H1 (cell line): Measurements from ENCODE around the gene PER2. TPM values are rescaled to one million over a fixed set of nuclear protein-coding genes. Genes with fewer than 3 reads are reported as not detected.

Experiments used
- CTCF ChIA-PET: fragments of 300-600 bp; sonication (Branson Sonifier 250); formaldehyde crosslinking; loops from one replicate; lab custom pipeline; 2021; ENCODE audit not compliant: partially characterized antibody; lab: Charles Lee
- POLR2A ChIA-PET: fragments of 300-600 bp; sonication (Branson Sonifier 250); formaldehyde crosslinking; loops from one replicate; lab custom pipeline; 2021; ENCODE audit warnings: inconsistent platforms; ENCODE audit not compliant: partially characterized antibody; lab: Charles Lee
- DNase-seq, 2 experiments: peaks; one replicate each; pipeline versions ENCODE4 v3.0.0 to v3.0.0-alpha.2; 2010 to 2022; ENCODE audit warnings: low spot score in 2 of 2, low read depth in 1 of 2, mixed read lengths in 1 of 2
- FAIRE-seq: peaks from 2 replicates; lab custom pipeline; 2011; peaks lifted over from hg19 to GRCh38; lab: Jason Lieb, UNC
- H2AFZ ChIP-seq: 2 replicates; pipeline ENCODE4 v1.8.1; 2012; ENCODE audit warnings: low read length, inconsistent platforms
- H2AK5ac ChIP-seq: 2 replicates; pipeline ENCODE4 v1.6.1; 2013; ENCODE audit warnings: low read depth, low read length
- H2BK120ac ChIP-seq: replicated peaks from 2 replicates; pipeline ENCODE3; 2013; ENCODE audit warnings: low read depth, low read length, inconsistent platforms
- H2BK12ac ChIP-seq: 2 replicates; pipeline ENCODE4 v1.6.1; 2013; ENCODE audit warnings: low read depth, low read length
- H2BK15ac ChIP-seq: 2 replicates; pipeline ENCODE4 v1.6.1; 2013; ENCODE audit warnings: low read length
- H2BK20ac ChIP-seq: 2 replicates; pipeline ENCODE4 v1.6.1; 2013; ENCODE audit warnings: low read length
- H2BK5ac ChIP-seq: 2 replicates; pipeline ENCODE4 v1.6.1; 2013; ENCODE audit warnings: low read depth, low read length
- H3K14ac ChIP-seq: 2 replicates; pipeline ENCODE4 v1.6.1; 2013; ENCODE audit warnings: inconsistent platforms; ENCODE audit not compliant: insufficient read length
- H3K18ac ChIP-seq: 2 replicates; pipeline ENCODE4 v1.6.1; 2013; ENCODE audit warnings: low read length; ENCODE audit errors: extremely low read depth
- H3K23ac ChIP-seq: 2 replicates; pipeline ENCODE4 v1.6.1; 2013; ENCODE audit warnings: inconsistent platforms; ENCODE audit not compliant: insufficient read length
- H3K23me2 ChIP-seq: 2 replicates; pipeline ENCODE4 v1.6.1; 2013; ENCODE audit warnings: low read depth, low read length
- H3K27ac ChIP-seq: 2 replicates; pipeline ENCODE4 v1.6.1; 2011; ENCODE audit warnings: low read depth, low read length, inconsistent platforms
- H3K27me3 ChIP-seq, 4 experiments: replicated peaks in 1 of 4; 1 replicate in 1 of 4; 2 replicates in 3 of 4; pipeline versions ENCODE4 v1.6.1 to v1.8.1; 2011 to 2013; ENCODE audit warnings: low read length in 3 of 4, mild to moderate bottlenecking in 3 of 4, inconsistent platforms in 2 of 4, mixed read lengths in 2 of 4, moderate library complexity in 1 of 4; ENCODE audit not compliant: control insufficient read depth in 3 of 4, insufficient read depth in 3 of 4; ENCODE audit errors: extremely low read depth in 1 of 4
- H3K36me3 ChIP-seq, 4 experiments: 2 replicates each; pipeline versions ENCODE4 v1.6.1 to v1.8.1; 2011 to 2013; ENCODE audit warnings: mild to moderate bottlenecking in 4 of 4, low read length in 3 of 4, moderate library complexity in 2 of 4, control low read depth in 1 of 4, inconsistent platforms in 1 of 4; ENCODE audit not compliant: insufficient read depth in 4 of 4, control insufficient read depth in 2 of 4
- H3K4ac ChIP-seq: replicated peaks from 2 replicates; pipeline ENCODE3; 2013; ENCODE audit warnings: low read length, low read depth, mixed read lengths, inconsistent platforms; ENCODE audit not compliant: insufficient read length
- H3K4me1 ChIP-seq, 4 experiments: replicated peaks in 1 of 4; 1 replicate in 1 of 4; 2 replicates in 3 of 4; pipeline versions ENCODE4 v1.6.1 to v1.8.1; 2011 to 2013; ENCODE audit warnings: low read length in 3 of 4, inconsistent platforms in 2 of 4, mixed read lengths in 1 of 4; ENCODE audit not compliant: insufficient read depth in 4 of 4, control insufficient read depth in 3 of 4
- H3K4me2 ChIP-seq, 2 experiments: 2 replicates each; pipeline versions ENCODE4 v1.6.1 to v1.8.1; 2011 to 2013; ENCODE audit warnings: low read depth in 2 of 2, low read length in 2 of 2, control low read depth in 1 of 2, inconsistent platforms in 1 of 2, mild to moderate bottlenecking in 1 of 2; ENCODE audit not compliant: insufficient read depth in 1 of 2
- H3K4me3 ChIP-seq, 4 experiments: fragments of 200-600, 300-600 bp in 1 of 4; sonication (generic), shearing (Covaris generic), sonication (Bioruptor Twin) in 1 of 4; 2 replicates each; pipeline versions ENCODE4 v1.5.1 to v1.8.1; 2011 to 2016; ENCODE audit warnings: low read length in 4 of 4, low read depth in 3 of 4, control low read depth in 2 of 4, inconsistent platforms in 2 of 4, mild to moderate bottlenecking in 2 of 4, mixed read lengths in 1 of 4, moderate library complexity in 1 of 4; ENCODE audit not compliant: insufficient read depth in 2 of 4; ENCODE audit errors: extremely low read depth in 1 of 4
- H3K56ac ChIP-seq: replicated peaks from 2 replicates; pipeline ENCODE3; 2013; ENCODE audit warnings: low read depth, mild to moderate bottlenecking, mixed read lengths, low read length, inconsistent platforms; ENCODE audit not compliant: insufficient read length
- H3K79me1 ChIP-seq: 2 replicates; pipeline ENCODE4 v1.6.1; 2013; ENCODE audit warnings: low read depth, low read length, control low read depth
- H3K79me2 ChIP-seq, 2 experiments: 2 replicates each; pipeline versions ENCODE4 v1.6.1 to v1.8.1; 2012 to 2013; ENCODE audit warnings: low read length in 2 of 2, mild to moderate bottlenecking in 2 of 2, inconsistent platforms in 1 of 2; ENCODE audit not compliant: insufficient read depth in 2 of 2, control insufficient read depth in 1 of 2
- H3K9ac ChIP-seq, 4 experiments: replicated peaks in 1 of 4; 1 replicate in 1 of 4; 2 replicates in 3 of 4; pipeline versions ENCODE4 v1.6.1 to v1.8.1; 2011 to 2013; ENCODE audit warnings: low read depth in 3 of 4, low read length in 3 of 4, control low read depth in 2 of 4, mild to moderate bottlenecking in 2 of 4, moderate library complexity in 2 of 4, inconsistent platforms in 1 of 4; ENCODE audit errors: extremely low read depth in 1 of 4
- H3K9me3 ChIP-seq, 2 experiments: 2 replicates each; pipeline versions ENCODE4 v1.6.1 to v1.8.1; 2012 to 2013; ENCODE audit warnings: mild to moderate bottlenecking in 2 of 2, moderate library complexity in 2 of 2, control low read depth in 1 of 2, inconsistent platforms in 1 of 2, low read depth in 1 of 2, low read length in 1 of 2, mixed read lengths in 1 of 2; ENCODE audit not compliant: insufficient read depth in 2 of 2
- H4K20me1 ChIP-seq, 2 experiments: replicated peaks in 1 of 2; 2 replicates each; pipeline versions ENCODE3 to v1.8.1; 2011 to 2013; ENCODE audit warnings: inconsistent platforms in 2 of 2, low read length in 2 of 2, mild to moderate bottlenecking in 1 of 2; ENCODE audit not compliant: insufficient read depth in 2 of 2, control insufficient read depth in 1 of 2
- H4K5ac ChIP-seq: 2 replicates; pipeline ENCODE4 v1.6.1; 2013; ENCODE audit warnings: low read length, low read depth, mixed read lengths, inconsistent platforms; ENCODE audit not compliant: insufficient read length
- H4K8ac ChIP-seq: 2 replicates; pipeline ENCODE4 v1.8.0; 2013; ENCODE audit warnings: mild to moderate bottlenecking, moderate library complexity, low read length, inconsistent platforms; ENCODE audit not compliant: insufficient read depth; ENCODE audit errors: extremely low read depth
- H4K91ac ChIP-seq: replicated peaks from 2 replicates; pipeline ENCODE3; 2013; ENCODE audit warnings: low read length, mixed read lengths, inconsistent platforms; ENCODE audit not compliant: insufficient read length
- CHD1 ChIP-seq: IDR thresholded peaks from 2 replicates; pipeline ENCODE4 v1.6.1; 2012; ENCODE audit warnings: low read depth, low read length, improper control_type of control experiment
- GTF2F1 ChIP-seq: IDR thresholded peaks from 2 replicates; pipeline ENCODE4 v1.6.1; 2012; ENCODE audit warnings: low read depth, low read length, improper control_type of control experiment, borderline replicate concordance
- HDAC2 ChIP-seq, 2 experiments: fragments of 300-600 bp in 1 of 2; sonication (generic) in 1 of 2; IDR thresholded peaks; 2 replicates each; pipeline ENCODE4 v1.6.1; 2011 to 2012; ENCODE audit warnings: low read depth in 2 of 2, low read length in 2 of 2, mild to moderate bottlenecking in 2 of 2, moderate library complexity in 2 of 2, borderline replicate concordance in 1 of 2, inconsistent platforms in 1 of 2
- JUND ChIP-seq: IDR thresholded peaks from 2 replicates; pipeline ENCODE4 v1.6.1; 2011; ENCODE audit warnings: mild to moderate bottlenecking, improper control_type of control experiment, low read length
- KDM4A ChIP-seq: IDR thresholded peaks from one replicate; pipeline ENCODE4 v1.7.1; 2012; ENCODE audit warnings: low read depth, mild to moderate bottlenecking, moderate library complexity, low read length, inconsistent platforms; ENCODE audit not compliant: severe bottlenecking
- NANOG ChIP-seq: IDR thresholded peaks from 2 replicates; pipeline ENCODE4 v1.6.1; 2011; ENCODE audit warnings: low read length, low read depth, mild to moderate bottlenecking, inconsistent platforms; ENCODE audit not compliant: insufficient read depth, poor library complexity, severe bottlenecking
- PHF8 ChIP-seq: fragments of 200-600 bp; sonication (generic); conservative IDR thresholded peaks from 2 replicates; pipeline ENCODE4 v1.7.1; 2012; ENCODE audit warnings: low read depth, mild to moderate bottlenecking, inconsistent platforms, low read length, moderate library complexity
- POLR2AphosphoS5 ChIP-seq: IDR thresholded peaks from 2 replicates; pipeline ENCODE4 v1.6.1; 2011; ENCODE audit warnings: low read depth, low read length
- SIRT6 ChIP-seq: IDR thresholded peaks from one replicate; pipeline ENCODE4 v1.7.1; 2012; ENCODE audit warnings: low read length, inconsistent platforms
- SUZ12 ChIP-seq: fragments of 200-600 bp; sonication (generic); IDR thresholded peaks from 2 replicates; pipeline ENCODE4 v1.6.1; 2012; ENCODE audit warnings: mild to moderate bottlenecking, inconsistent platforms, low read length, moderate library complexity, mixed read lengths
- WGBS, 2 experiments: shearing (Covaris generic) in 1 of 2; methylation state at CpG; one replicate each; pipeline versions ENCODE4 v1.1.6 to v1.1.7; 2013 to 2015; ENCODE audit warnings: low lambda C conversion rate in 2 of 2, mixed read lengths in 2 of 2, inconsistent platforms in 1 of 2, low coverage in 1 of 2, missing lambda C conversion rate in 1 of 2; ENCODE audit not compliant: insufficient replicate concordance in 2 of 2, insufficient coverage in 1 of 2, insufficient read length in 1 of 2; ENCODE audit errors: extremely low coverage in 1 of 2, missing lambda C conversion rate in 1 of 2; 5-methylcytosine and 5-hydroxymethylcytosine counted together
- polyA plus RNA-seq, 7 experiments: library from polyadenylated mRNA; depleted of rRNA in 3 of 7; stranded (reverse) in 5 of 7; unstranded in 2 of 7; fragments of >200 nt in 5 of 7; fragments of 200-250 nt in 2 of 7; gene quantifications; 1 replicate in 5 of 7; 2 replicates in 1 of 7; 4 replicates in 1 of 7; pipeline versions ENCODE4 v1.2.1 to v1.2.3, GENCODE V29; 2011 to 2013; ENCODE audit warnings: missing spikeins in 2 of 7, mixed read lengths in 2 of 7
- total RNA-seq: library from RNA; stranded (reverse); fragmentation: NEBNext Ultra II Directional; extraction: Animal tissue kit (Norgen Biotek cat#: 25700); gene quantifications from 2 replicates; pipeline ENCODE4 v1.2.1, GENCODE V29; 2021
- TF ChIP-seq, protein P1 (sequence below): IDR thresholded peaks from 2 replicates; pipeline ENCODE4 v1.6.1; 2011; ENCODE audit warnings: low read depth, mild to moderate bottlenecking, low read length; ENCODE audit not compliant: insufficient read depth

The PER2 gene
- total and polyA plus RNA-seq, 2 of the 8 experiments (the other 6 are each of a cell fraction or from before 2014, with no cell fraction given) = 0.91 to 5.5 TPM

DNA sequence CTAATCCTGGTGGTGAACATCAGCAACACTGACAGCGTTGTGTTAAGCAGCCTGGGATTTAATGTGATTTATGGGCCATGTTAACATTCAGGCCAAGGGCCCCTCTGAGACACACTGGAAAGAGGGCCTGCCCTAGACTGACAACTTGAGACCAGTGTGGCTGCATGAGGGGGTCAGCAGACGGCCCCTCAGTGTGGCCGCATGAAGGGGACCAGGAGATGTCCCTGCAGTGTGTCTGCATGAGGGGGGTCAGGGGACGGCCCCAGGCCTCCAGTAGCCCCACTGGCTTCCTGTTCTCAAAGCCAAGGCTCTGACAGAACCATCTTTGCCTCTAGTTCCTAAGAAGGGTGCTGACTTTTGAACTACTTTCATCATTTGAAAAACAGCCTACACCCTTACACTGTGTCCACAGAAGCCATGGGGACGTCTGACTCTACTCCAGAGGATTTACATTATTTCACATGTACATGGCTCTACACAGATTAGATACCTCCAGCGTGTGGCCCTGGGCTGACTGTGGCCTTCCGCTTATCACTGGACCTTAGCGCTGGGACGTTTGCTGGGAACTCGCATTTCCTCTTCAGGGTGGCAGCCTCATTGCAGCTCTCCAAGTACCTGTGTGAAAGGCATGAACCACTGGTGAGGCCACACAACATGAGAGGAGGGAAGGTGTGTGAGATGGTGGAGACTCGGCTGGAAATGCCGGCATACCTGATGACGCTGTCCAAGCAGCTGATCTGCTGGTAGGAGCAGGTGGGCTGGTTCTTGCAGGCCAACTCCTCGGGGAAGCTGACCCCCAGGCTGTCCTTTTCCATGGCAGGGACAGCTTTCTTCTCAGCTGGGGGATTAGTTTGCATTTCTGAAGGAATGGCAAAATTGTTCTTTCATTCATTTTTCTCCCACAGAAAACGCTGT, 30.4 kb downstream of the PER2 start:
- no peak overlapping the region for H3K9ac ChIP-seq
- POLR2A ChIA-PET = interaction anchor here (0.7 kb wide), 1 partner anchor 9 kb away, joined by 3 read pairs; no protein-coding TSS in a partner anchor
- H2AK5ac ChIP-seq = no peak overlapping the region
- no peak overlapping the region for H3K23ac ChIP-seq
- H3K4ac ChIP-seq = no peak overlapping the region
- no peak overlapping the region for H2BK12ac ChIP-seq
- no peak overlapping the region for H2AFZ ChIP-seq
- no peak overlapping the region for H4K8ac ChIP-seq
- no peak overlapping the region for H3K4me3 ChIP-seq
- H3K79me2 ChIP-seq = no peaks in the 10 kb centered on the region
- no peak for FAIRE-seq
- no peak overlapping the region for H2BK120ac ChIP-seq
- H3K9me3 ChIP-seq = no peaks in the 10 kb centered on the region
- CTCF ChIA-PET = interaction anchor here (0.7 to 17.1 kb wide), 9 partner anchors 4 to 177 kb away, joined by 3 to 298 read pairs (median 5); partner anchors contain the start of gene PER2
- H3K14ac ChIP-seq = no peak overlapping the region
- H3K4me2 ChIP-seq = no peak overlapping the region
- H4K91ac ChIP-seq = no peak overlapping the region
- peaks cover 0 to 3% (median 0%) of the 10 kb centered on the region in 4 experiments; a peak in 3 of 8 replicates for H3K36me3 ChIP-seq
- no peaks in the 10 kb centered on the region; a peak in 1 of 7 replicates for H3K4me1 ChIP-seq
- H3K27ac ChIP-seq = no peak overlapping the region
- no peak for DNase-seq
- no peaks in the 10 kb centered on the region for H3K27me3 ChIP-seq
- no peaks in the 10 kb centered on the region for H3K79me1 ChIP-seq
- WGBS, 2 experiments = 89% methylated on average over 15 of the region's 15 CpGs; no CpG with 5 or more reads in 1 of the 2 experiments
- peaks cover 0 to 3% of the 10 kb centered on the region in 2 experiments for H4K20me1 ChIP-seq
- H2BK5ac ChIP-seq = no peak overlapping the region
- no peaks in the 10 kb centered on the region for H3K23me2 ChIP-seq
- no peak overlapping the region for H2BK15ac ChIP-seq
- H3K56ac ChIP-seq = no peak overlapping the region
- H4K5ac ChIP-seq = no peak overlapping the region
- H2BK20ac ChIP-seq = no peak overlapping the region
- no peak overlapping the region for H3K18ac ChIP-seq
- TF ChIP-seq HDAC2 (IDR thresholded peaks at IDR 0.05; ENCODE audit: borderline replicate concordance in 1 of 2, low read depth in 2 of 2, low read length in 2 of 2) = no peak
- no peak for TF ChIP-seq POLR2AphosphoS5
- no peak for TF ChIP-seq NANOG
- no peak for TF ChIP-seq JUND
- no peak for TF ChIP-seq CHD1
- TF ChIP-seq, protein P1, sequence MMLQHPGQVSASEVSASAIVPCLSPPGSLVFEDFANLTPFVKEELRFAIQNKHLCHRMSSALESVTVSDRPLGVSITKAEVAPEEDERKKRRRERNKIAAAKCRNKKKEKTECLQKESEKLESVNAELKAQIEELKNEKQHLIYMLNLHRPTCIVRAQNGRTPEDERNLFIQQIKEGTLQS = no peak
- no peak for TF ChIP-seq SIRT6
- TF ChIP-seq GTF2F1 = no peak
- TF ChIP-seq KDM4A = no peak
- TF ChIP-seq SUZ12 = no peak
- no peak for TF ChIP-seq PHF8
